ENCODE results near the gene TTLL5.

The TTLL5 gene

DNA sequence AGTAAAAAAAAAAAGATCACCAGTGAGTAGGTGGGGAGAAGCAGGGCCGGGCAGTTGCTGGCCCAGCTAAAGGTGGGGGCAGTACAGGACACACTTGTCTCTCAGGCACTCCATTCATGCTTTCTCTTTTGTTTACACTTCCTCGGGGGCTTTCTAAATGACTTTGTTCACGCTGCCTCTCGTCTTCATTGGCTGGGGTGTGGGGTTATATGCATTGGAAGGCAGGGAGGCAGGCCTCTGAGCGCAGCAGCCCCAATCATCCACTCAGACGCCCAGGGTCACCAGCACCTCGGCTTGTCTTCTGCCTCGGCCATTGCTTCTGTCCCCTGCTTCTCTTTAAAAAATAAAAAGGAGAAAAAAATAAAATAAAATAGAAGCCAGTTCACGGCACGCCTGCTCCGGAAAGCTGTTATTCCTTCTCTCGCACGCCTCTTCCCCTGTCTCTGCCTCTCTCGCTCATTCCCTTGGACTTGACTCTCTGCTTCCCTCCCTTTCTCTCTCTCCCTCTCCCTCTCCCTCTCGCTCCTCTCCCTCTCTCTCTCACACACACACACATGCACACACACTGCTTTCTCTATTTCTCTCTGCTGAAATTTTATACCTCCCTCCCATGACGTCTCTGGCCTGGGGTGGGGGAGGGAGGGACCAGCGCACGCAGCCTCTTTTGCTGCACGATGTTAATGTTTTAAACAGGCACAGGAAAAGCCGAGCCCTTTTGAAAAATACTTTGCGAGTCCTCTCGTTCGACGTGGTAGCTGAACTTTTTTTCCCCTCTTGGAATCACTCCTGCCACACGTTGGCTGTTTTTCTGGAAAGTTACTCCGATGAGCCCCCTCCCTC, 320.6 kb downstream of the TTLL5 start, which contains the start of gene TGFB3:
TGFB3 (minus strand) TSS at position 570 of the 840 bp plus-strand sequence. CDS start 1,102 bp downstream, outside the sequence.
- Histone ChIP-seq H2AFZ (ENCODE audit: low read length) (peak within 1 kb of the TSS; percentile 98), H3K4me2 (ENCODE audit: insufficient read depth, low read length, poor library complexity, severe bottlenecking) (peak within 1 kb of the TSS; percentile 87), H2AK5ac (ENCODE audit: low read depth, low read length) (peak within 1 kb of the TSS; percentile 67), H3K4me3 (ENCODE audit: low read length in 2 of 2) (peak within 1 kb of the TSS; percentile 53 to 86), H2BK15ac (ENCODE audit: low read length) (no peak within 1 kb of the TSS), H3K23ac (ENCODE audit: low read depth, low read length, poor library complexity) (peak within 1 kb of the TSS; percentile 59), H3K18ac (ENCODE audit: low read length) (peak within 1 kb of the TSS; percentile 75), H2BK5ac (ENCODE audit: low read length) (no peak within 1 kb of the TSS), H4K91ac (ENCODE audit: low read depth, low read length, poor library complexity) (no peak within 1 kb of the TSS), H3K27ac (replicated peaks; ENCODE audit: low read length) (no peak within 1 kb of the TSS), H2BK12ac (ENCODE audit: low read length) (peak within 1 kb of the TSS; percentile 49), H3K9ac (ENCODE audit: low read depth, low read length, poor library complexity) (peak within 1 kb of the TSS; percentile 82), H3K79me1 (ENCODE audit: low read depth, low read length) (peaks cover 5% of the 10 kb centered on the region), H4K8ac (ENCODE audit: low read depth, low read length) (no peak within 1 kb of the TSS), H3K36me3 (replicated peaks in 1 of 2; ENCODE audit: control insufficient read depth in 2 of 2, insufficient read depth in 2 of 2, low read length in 2 of 2) (no peaks in the 10 kb centered on the region), H3K4me1 (ENCODE audit: control insufficient read depth in 2 of 2, insufficient read depth in 1 of 2, low read depth in 1 of 2, low read length in 2 of 2) (peaks cover 8 to 14% of the 10 kb centered on the region in 2 donors), H3K27me3 (ENCODE audit: control insufficient read depth in 3 of 3, insufficient read depth in 3 of 3, low read depth in 1 of 3, low read length in 3 of 3) (peaks cover 0 to 25% (median 22%) of the 10 kb centered on the region in 3 experiments), H3K9me3 (replicated peaks in 1 of 2; ENCODE audit: control insufficient read depth in 2 of 2, insufficient read depth in 1 of 2, low read depth in 1 of 2, low read length in 2 of 2) (no peaks in the 10 kb centered on the region), H2BK120ac (ENCODE audit: low read depth, low read length) (no peak within 1 kb of the TSS), H3K14ac (ENCODE audit: low read length) (peak within 1 kb of the TSS; percentile 1), H3K4ac (ENCODE audit: low read length) (no peak within 1 kb of the TSS)
- no CpG with 5 or more reads among the region's 26 CpGs for WGBS, 2 donors (ENCODE audit: extremely low coverage in 2 of 2, insufficient read length in 2 of 2, insufficient replicate concordance in 1 of 2)
- peak; percentile 37 for DNase-seq (ENCODE audit: low spot score)

DNA sequence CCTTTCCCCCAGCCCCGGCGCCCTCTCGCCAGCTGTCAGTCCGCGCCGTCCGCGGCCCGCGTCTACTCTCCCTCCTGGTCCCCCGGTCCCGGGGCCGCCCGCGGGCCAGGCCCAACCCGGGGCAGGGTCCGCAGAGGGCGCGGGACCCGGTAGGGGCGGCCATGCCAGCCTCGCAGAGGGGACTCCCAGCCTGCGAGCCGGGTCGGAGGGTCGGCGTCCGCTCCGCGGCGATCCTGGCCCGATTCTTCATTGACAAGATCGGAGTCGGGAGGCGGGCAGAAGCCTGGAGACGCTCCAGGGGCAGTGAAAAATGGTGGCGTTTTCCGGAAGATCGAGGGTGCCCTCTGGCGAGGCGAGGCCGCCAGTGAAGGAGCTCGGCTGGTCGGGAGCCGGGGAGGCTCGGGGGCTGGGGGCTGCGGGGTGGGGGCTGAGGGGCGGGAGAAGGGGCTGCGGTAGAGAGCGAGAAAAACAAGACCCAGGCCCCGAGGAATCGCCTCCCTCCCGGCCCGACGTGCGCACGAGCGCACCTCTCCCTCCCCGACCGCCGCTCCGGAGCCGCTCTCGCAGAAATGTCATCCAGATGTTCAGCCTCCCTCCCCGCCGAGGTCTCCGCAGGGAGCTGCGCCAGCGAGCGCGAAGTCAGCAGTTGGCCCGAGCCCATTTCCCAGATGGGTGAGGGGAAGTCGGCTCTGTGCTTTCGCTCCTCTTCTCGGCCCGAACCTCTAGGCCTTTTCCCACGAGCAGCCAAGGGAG, 321.4 kb downstream of the TTLL5 start:
- no peak overlapping the region for H2BK120ac ChIP-seq (ENCODE audit: low read depth, low read length)
- H3K4ac ChIP-seq (ENCODE audit: low read length): no peak overlapping the region
- peak overlapping the region; percentile 59 for H3K23ac ChIP-seq (ENCODE audit: low read depth, low read length, poor library complexity)
- H2AFZ ChIP-seq (ENCODE audit: low read length): peak overlapping the region; percentile 98
- H3K27ac ChIP-seq (replicated peaks; ENCODE audit: low read length): no peak overlapping the region
- peak overlapping the region; percentile 49 for H2BK12ac ChIP-seq (ENCODE audit: low read length)
- H3K4me1 ChIP-seq (ENCODE audit: control insufficient read depth in 2 of 2, insufficient read depth in 1 of 2, low read depth in 1 of 2, low read length in 2 of 2): peaks cover 8 to 14% of the 10 kb centered on the region in 2 donors
- no peaks in the 10 kb centered on the region for H3K9me3 ChIP-seq (replicated peaks in 1 of 2; ENCODE audit: control insufficient read depth in 2 of 2, insufficient read depth in 1 of 2, low read depth in 1 of 2, low read length in 2 of 2)
- H3K14ac ChIP-seq (ENCODE audit: low read length): no peak overlapping the region
- no peak overlapping the region for H4K91ac ChIP-seq (ENCODE audit: low read depth, low read length, poor library complexity)
- peak overlapping the region; percentile 53 to 86 for H3K4me3 ChIP-seq (ENCODE audit: low read length in 2 of 2)
- peak overlapping the region; percentile 67 for H2AK5ac ChIP-seq (ENCODE audit: low read depth, low read length)
- H3K9ac ChIP-seq (ENCODE audit: low read depth, low read length, poor library complexity): peak overlapping the region; percentile 82
- H2BK15ac ChIP-seq (ENCODE audit: low read length): no peak overlapping the region
- H3K18ac ChIP-seq (ENCODE audit: low read length): peak overlapping the region; percentile 75
- peaks cover 0 to 25% (median 22%) of the 10 kb centered on the region in 3 experiments for H3K27me3 ChIP-seq (ENCODE audit: control insufficient read depth in 3 of 3, insufficient read depth in 3 of 3, low read depth in 1 of 3, low read length in 3 of 3)
- peak overlapping the region; percentile 87 for H3K4me2 ChIP-seq (ENCODE audit: insufficient read depth, low read length, poor library complexity, severe bottlenecking)
- no peak overlapping the region for H4K8ac ChIP-seq (ENCODE audit: low read depth, low read length)
- no peaks in the 10 kb centered on the region for H3K36me3 ChIP-seq (replicated peaks in 1 of 2; ENCODE audit: control insufficient read depth in 2 of 2, insufficient read depth in 2 of 2, low read length in 2 of 2)
- no CpG with 5 or more reads among the region's 77 CpGs for WGBS, 2 donors (ENCODE audit: extremely low coverage in 2 of 2, insufficient read length in 2 of 2, insufficient replicate concordance in 1 of 2)
- H3K79me1 ChIP-seq (ENCODE audit: low read depth, low read length): peaks cover 6% of the 10 kb centered on the region
- H2BK5ac ChIP-seq (ENCODE audit: low read length): no peak overlapping the region
- peak; percentile 77 for DNase-seq (ENCODE audit: low spot score)

- Histone ChIP-seq H3K9ac (ENCODE audit: low read depth, low read length, poor library complexity) (peak overlapping the region; percentile 82), H3K4ac (ENCODE audit: low read length) (no peak overlapping the region), H3K18ac (ENCODE audit: low read length) (peak overlapping the region; percentile 75), H3K14ac (ENCODE audit: low read length) (no peak overlapping the region), H3K4me2 (ENCODE audit: insufficient read depth, low read length, poor library complexity, severe bottlenecking) (peak overlapping the region; percentile 79), H4K91ac (ENCODE audit: low read depth, low read length, poor library complexity) (no peak overlapping the region), H3K27me3 (ENCODE audit: control insufficient read depth in 3 of 3, insufficient read depth in 3 of 3, low read depth in 1 of 3, low read length in 3 of 3) (peaks cover 0 to 25% (median 22%) of the 10 kb centered on the region in 3 experiments), H3K79me1 (ENCODE audit: low read depth, low read length) (peaks cover 6% of the 10 kb centered on the region), H2BK5ac (ENCODE audit: low read length) (no peak overlapping the region), H3K9me3 (replicated peaks in 1 of 2; ENCODE audit: control insufficient read depth in 2 of 2, insufficient read depth in 1 of 2, low read depth in 1 of 2, low read length in 2 of 2) (no peaks in the 10 kb centered on the region), H2BK120ac (ENCODE audit: low read depth, low read length) (no peak overlapping the region), H3K27ac (replicated peaks; ENCODE audit: low read length) (no peak overlapping the region), H2AK5ac (ENCODE audit: low read depth, low read length) (peak overlapping the region; percentile 67), H2BK15ac (ENCODE audit: low read length) (no peak overlapping the region), H2BK12ac (ENCODE audit: low read length) (peak overlapping the region; percentile 49), H3K4me3 (ENCODE audit: low read length in 2 of 2) (peak overlapping the region; percentile 53 to 76), H2AFZ (ENCODE audit: low read length) (peak overlapping the region; percentile 98), H3K36me3 (replicated peaks in 1 of 2; ENCODE audit: control insufficient read depth in 2 of 2, insufficient read depth in 2 of 2, low read length in 2 of 2) (no peaks in the 10 kb centered on the region), H3K23ac (ENCODE audit: low read depth, low read length, poor library complexity) (no peak overlapping the region), H4K8ac (ENCODE audit: low read depth, low read length) (no peak overlapping the region), H3K4me1 (ENCODE audit: control insufficient read depth in 2 of 2, insufficient read depth in 1 of 2, low read depth in 1 of 2, low read length in 2 of 2) (peaks cover 8 to 14% of the 10 kb centered on the region in 2 donors)
- no CpG with 5 or more reads among the region's 7 CpGs for WGBS, 2 donors (ENCODE audit: extremely low coverage in 2 of 2, insufficient read length in 2 of 2, insufficient replicate concordance in 1 of 2)
- DNase-seq (ENCODE audit: low spot score): no peak
These were observed 321.9 kb downstream of the TTLL5 start for GRCh38 chr14:75983019-75983358.

DNA sequence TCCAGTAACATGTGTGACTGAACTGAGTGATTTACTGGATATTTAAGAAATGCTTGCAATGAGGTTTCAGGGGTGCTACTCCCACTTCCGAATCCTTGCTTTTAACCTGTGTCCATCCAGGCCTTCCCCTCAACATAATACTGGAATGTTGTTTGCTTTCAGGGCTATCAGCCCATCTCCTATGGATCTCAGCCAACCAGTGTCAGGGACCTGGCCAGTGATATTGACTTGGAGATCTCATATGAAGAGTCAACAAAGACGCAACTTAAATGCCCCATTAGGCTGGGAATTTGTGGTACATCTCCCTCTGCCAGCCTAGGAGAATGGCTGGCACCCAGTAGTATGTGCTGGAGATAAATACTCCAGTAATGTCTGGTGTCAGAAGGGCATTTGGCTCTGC, 323.6 kb downstream of the TTLL5 start:
- Histone ChIP-seq H3K4ac (ENCODE audit: low read length) (no peak overlapping the region), H3K9me3 (replicated peaks in 1 of 2; ENCODE audit: control insufficient read depth in 2 of 2, insufficient read depth in 1 of 2, low read depth in 1 of 2, low read length in 2 of 2) (no peaks in the 10 kb centered on the region), H2AFZ (ENCODE audit: low read length) (no peak overlapping the region), H3K4me2 (ENCODE audit: insufficient read depth, low read length, poor library complexity, severe bottlenecking) (no peak overlapping the region), H3K9ac (ENCODE audit: low read depth, low read length, poor library complexity) (no peak overlapping the region), H2BK12ac (ENCODE audit: low read length) (no peak overlapping the region), H3K79me1 (ENCODE audit: low read depth, low read length) (peaks cover 6% of the 10 kb centered on the region), H3K4me3 (ENCODE audit: low read length in 2 of 2) (no peak overlapping the region), H3K27me3 (ENCODE audit: control insufficient read depth in 3 of 3, insufficient read depth in 3 of 3, low read depth in 1 of 3, low read length in 3 of 3) (peaks cover 0 to 25% (median 22%) of the 10 kb centered on the region in 3 experiments), H2BK120ac (ENCODE audit: low read depth, low read length) (no peak overlapping the region), H4K91ac (ENCODE audit: low read depth, low read length, poor library complexity) (no peak overlapping the region), H2BK5ac (ENCODE audit: low read length) (no peak overlapping the region), H3K23ac (ENCODE audit: low read depth, low read length, poor library complexity) (no peak overlapping the region), H3K4me1 (ENCODE audit: control insufficient read depth in 2 of 2, insufficient read depth in 1 of 2, low read depth in 1 of 2, low read length in 2 of 2) (peaks cover 8 to 14% of the 10 kb centered on the region in 2 donors), H3K36me3 (replicated peaks in 1 of 2; ENCODE audit: control insufficient read depth in 2 of 2, insufficient read depth in 2 of 2, low read length in 2 of 2) (peaks cover 3 to 11% of the 10 kb centered on the region in 2 donors), H2BK15ac (ENCODE audit: low read length) (no peak overlapping the region), H3K14ac (ENCODE audit: low read length) (no peak overlapping the region), H4K8ac (ENCODE audit: low read depth, low read length) (no peak overlapping the region), H3K27ac (replicated peaks; ENCODE audit: low read length) (no peak overlapping the region), H2AK5ac (ENCODE audit: low read depth, low read length) (no peak overlapping the region), H3K18ac (ENCODE audit: low read length) (no peak overlapping the region)
- no peak for DNase-seq (ENCODE audit: low spot score)
- whole genome bisulfite sequencing, 2 donors (ENCODE audit: extremely low coverage in 2 of 2, insufficient read length in 2 of 2, insufficient replicate concordance in 1 of 2): no CpG with 5 or more reads among the region's 2 CpGs

All from neuronal stem cell (in vitro differentiated cells).